Right lobe of liver (tissue), 6 donors: ENCODE results near the gene SCN9A. TPM values are rescaled to one million over a fixed set of nuclear protein-coding genes. Genes with fewer than 3 reads are reported as not detected.

ENCODE experiments used
- ATAC-seq, 4 donors: fragments of 200-7000 bp; cut with Tn5 transposase; one replicate each; pipeline ENCODE4 v1.9.1; 2020; ENCODE audit warnings: mild to moderate bottlenecking in 4 of 4, moderate library complexity in 4 of 4
- DNase-seq, 3 donors: peaks; one replicate each; pipeline ENCODE4 v3.0.0-alpha.2; 2020
- H3K27ac ChIP-seq, 3 donors: fragments of 200-600 bp; one replicate each; pipeline ENCODE4 v1.8.0; 2022
- H3K27me3 ChIP-seq, 2 donors: fragments of 200-600 bp; one replicate each; pipeline ENCODE4 v1.8.0; 2022
- H3K36me3 ChIP-seq, 4 donors: fragments of 200-600 bp; sonication (generic) in 1 of 4; one replicate each; pipeline versions ENCODE4 v1.5.1 to v1.8.0; 2017 to 2022; ENCODE audit warnings: control low read depth in 1 of 4
- H3K4me1 ChIP-seq, 4 donors: fragments of 200-600 bp; sonication (generic) in 1 of 4; one replicate each; pipeline versions ENCODE4 v1.5.1 to v1.8.0; 2017 to 2022; ENCODE audit warnings: control low read depth in 1 of 4
- H3K4me3 ChIP-seq, 3 donors: fragments of 200-600 bp; one replicate each; pipeline ENCODE4 v1.8.0; 2022
- H3K9me3 ChIP-seq, 4 donors: fragments of 200-600 bp; sonication (generic) in 1 of 4; one replicate each; pipeline versions ENCODE4 v1.5.1 to v1.8.0; 2017 to 2022; ENCODE audit warnings: control low read depth in 1 of 4
- CTCF ChIP-seq, 4 donors: fragments of 200-600 bp in 3 of 4; fragments of 450-650 bp in 1 of 4; IDR thresholded peaks; one replicate each; pipeline versions ENCODE4 v1.5.1 to v1.8.0; 2016 to 2022; ENCODE audit warnings: antibody characterized with exemption in 4 of 4, mild to moderate bottlenecking in 2 of 4
- POLR2A ChIP-seq: fragments of 450-650 bp; IDR thresholded peaks from one replicate; pipeline ENCODE4 v1.6.1; 2017; ENCODE audit warnings: antibody characterized with exemption, mild to moderate bottlenecking
- WGBS: methylation state at CpG from one replicate; pipeline ENCODE4 v1.1.6; 2018; ENCODE audit warnings: low coverage, low lambda C conversion rate; ENCODE audit not compliant: insufficient coverage; ENCODE audit errors: missing lambda C conversion rate; 5-methylcytosine and 5-hydroxymethylcytosine counted together
- intact Hi-C, 2 donors: fragments of 100-400 bp; cut with DNase I; formaldehyde crosslinking; loops; one replicate each; pipeline versions ENCODE4 v1.11.2 to v1.14.1; 2022
- total RNA-seq, 6 experiments: library from RNA; depleted of rRNA in 2 of 6; stranded (reverse); fragments of >200 nt in 2 of 6; fragmentation: NEBNext Ultra II Directional in 3 of 6; extraction: Animal tissue kit (Norgen Biotek cat#: 25700) in 3 of 6; gene quantifications; one replicate each; pipeline versions ENCODE4 v1.1.0 to v1.2.4, GENCODE V29; 2016 to 2023
- donor health status: DM: no; HTN: yes; CAD: no.
- donor health status: DM: no; HTN: no; CAD: no.
- donor health status: DM: no; HTN: no; CAD: no.
- donor health status: DM: no; HTN: yes; CAD: no.
- donor health status: DM: no; HTN: yes; CAD: no.

Gene SCN9A
- total RNA-seq, 6 experiments from 2014 or later = 2.1 to 10.2 (median 5.1) TPM

- no peak overlapping the region for H3K4me3 ChIP-seq
- no peak for ATAC-seq
- no peaks in the 10 kb centered on the region for H3K36me3 ChIP-seq
- intact Hi-C loops = no loop called here
- H3K27ac ChIP-seq = no peak overlapping the region
- no peaks in the 10 kb centered on the region for H3K27me3 ChIP-seq
- DNase-seq = no peak
- H3K9me3 ChIP-seq = no peaks in the 10 kb centered on the region
- TF ChIP-seq CTCF (IDR thresholded peaks at IDR 0.05) (no peak), POLR2A (no peak)
- no peaks in the 10 kb centered on the region for H3K4me1 ChIP-seq
- 36% methylated on average over 3 of the region's 3 CpGs for WGBS
These were observed 17.3 kb upstream of the SCN9A start for GRCh38 chr2:166393008-166393407.

GRCh38 chr2:166388481-166389070 is 12.8 kb upstream of the SCN9A start:
- Histone ChIP-seq H3K27ac (no peak overlapping the region), H3K4me1 (no peaks in the 10 kb centered on the region), H3K4me3 (no peak overlapping the region), H3K9me3 (no peaks in the 10 kb centered on the region), H3K27me3 (no peaks in the 10 kb centered on the region), H3K36me3 (no peaks in the 10 kb centered on the region)
- WGBS = 41% methylated on average over 3 of the region's 3 CpGs
- no peak for TF ChIP-seq POLR2A
- no peak for TF ChIP-seq CTCF (IDR thresholded peaks at IDR 0.05)
- intact Hi-C loops = no loop called here
- ATAC-seq = peak; percentile 50 to 82 (median 58)
- no peak for DNase-seq

GRCh38 chr2:166385313-166385712 is 9.6 kb upstream of the SCN9A start:
- Histone ChIP-seq H3K27me3 (no peaks in the 10 kb centered on the region), H3K36me3 (no peaks in the 10 kb centered on the region), H3K4me1 (no peaks in the 10 kb centered on the region), H3K4me3 (no peak overlapping the region), H3K9me3 (no peaks in the 10 kb centered on the region), H3K27ac (no peak overlapping the region)
- ATAC-seq (no peak), DNase-seq (no peak)
- intact Hi-C loops = no loop called here
- 80% methylated on average over 1 of the region's 1 CpG for WGBS
- TF ChIP-seq CTCF (IDR thresholded peaks at IDR 0.05) (no peak), POLR2A (no peak)

- H3K9me3 ChIP-seq = no peaks in the 10 kb centered on the region
- 42% methylated on average over 7 of the region's 8 CpGs for WGBS
- H3K27me3 ChIP-seq = no peaks in the 10 kb centered on the region
- H3K4me3 ChIP-seq = peak overlapping the region in 2 of 3 donors; percentile 22 to 30
- ATAC-seq (peak in 3 of 4 donors; percentile 50 to 69 (median 50)), DNase-seq (no peak)
- H3K27ac ChIP-seq = no peak overlapping the region
- intact Hi-C loops = no loop called here
- TF ChIP-seq CTCF (IDR thresholded peaks at IDR 0.05) (peak; percentile 52 to 64 (median 56)), POLR2A (no peak)
- no peaks in the 10 kb centered on the region for H3K4me1 ChIP-seq
- H3K36me3 ChIP-seq = no peaks in the 10 kb centered on the region
These were observed 9.0 kb upstream of the SCN9A start for GRCh38 chr2:166384774-166385173.

GRCh38 chr2:166382448-166382847 is 6.7 kb upstream of the SCN9A start:
- Histone ChIP-seq H3K36me3 (no peaks in the 10 kb centered on the region), H3K4me1 (no peaks in the 10 kb centered on the region), H3K27ac (no peak overlapping the region), H3K9me3 (no peaks in the 10 kb centered on the region), H3K4me3 (no peak overlapping the region), H3K27me3 (no peaks in the 10 kb centered on the region)
- ATAC-seq (no peak), DNase-seq (no peak)
- intact Hi-C loops = no loop called here
- 100% methylated on average over 1 of the region's 3 CpGs for WGBS
- TF ChIP-seq POLR2A = no peak
- TF ChIP-seq CTCF (IDR thresholded peaks at IDR 0.05) = no peak
